ENCODE results near the gene ALG8. TPM values are rescaled to one million over a fixed set of nuclear protein-coding genes. Genes with fewer than 3 reads are reported as not detected.

The ALG8 gene
- total RNA-seq, 3 donors from 2014 or later (not counting 1 experiment from before 2014, with no cell fraction given) = 19.2 to 20.1 (median 19.8) TPM

- Mint-ChIP-seq H3K27me3 (ENCODE audit: low read depth in 2 of 2) (no peaks in the 10 kb centered on the region), H3K36me3 (peaks cover 23% of the 10 kb centered on the region), H3K27ac (no peak overlapping the region), H3K4me3 (no peak overlapping the region), H3K9me3 (no peaks in the 10 kb centered on the region), H3K4me1 (no peaks in the 10 kb centered on the region)
- no peak overlapping the region for H3K4me3 ChIP-seq (ENCODE audit: low read length)
- intact Hi-C loops (cut with micrococcal nuclease) = no loop called here
- H3K36me3 ChIP-seq (ENCODE audit: control insufficient read depth, insufficient read depth, low read length) = peaks cover 23% of the 10 kb centered on the region
- 96% methylated on average over 2 of the region's 2 CpGs for WGBS (ENCODE audit: insufficient coverage)
- TF ChIP-seq CTCF (IDR thresholded peaks at IDR 0.05) = no peak
- no peak overlapping the region for H3K27ac ChIP-seq (ENCODE audit: low read length)
- no peaks in the 10 kb centered on the region for H3K4me1 ChIP-seq (ENCODE audit: control insufficient read depth, insufficient read depth, low read length)
- ATAC-seq = no peak
- H3K9me3 ChIP-seq (ENCODE audit: control insufficient read depth, insufficient read depth, low read length) = no peaks in the 10 kb centered on the region
- H3K27me3 ChIP-seq (ENCODE audit: control insufficient read depth, insufficient read depth, low read length) = no peaks in the 10 kb centered on the region
- no peak for DNase-seq
Measured at GRCh38 chr11:78100676-78101472, 38.6 kb downstream of the ALG8 start.

GRCh38 chr11:78100261-78100660 lies 39.2 kb downstream of the ALG8 start:
- Mint-ChIP-seq H3K36me3 (peaks cover 23% of the 10 kb centered on the region), H3K9me3 (no peaks in the 10 kb centered on the region), H3K27me3 (ENCODE audit: low read depth in 2 of 2) (no peaks in the 10 kb centered on the region), H3K4me3 (no peak overlapping the region), H3K4me1 (no peaks in the 10 kb centered on the region), H3K27ac (no peak overlapping the region)
- H3K4me3 ChIP-seq (ENCODE audit: low read length) = no peak overlapping the region
- H3K27ac ChIP-seq (ENCODE audit: low read length) = no peak overlapping the region
- no peaks in the 10 kb centered on the region for H3K9me3 ChIP-seq (ENCODE audit: control insufficient read depth, insufficient read depth, low read length)
- H3K4me1 ChIP-seq (ENCODE audit: control insufficient read depth, insufficient read depth, low read length) = no peaks in the 10 kb centered on the region
- ATAC-seq (no peak), DNase-seq (no peak)
- WGBS (ENCODE audit: insufficient coverage) = 94% methylated on average over 5 of the region's 5 CpGs
- H3K36me3 ChIP-seq (ENCODE audit: control insufficient read depth, insufficient read depth, low read length) = peaks cover 23% of the 10 kb centered on the region
- intact Hi-C loops (cut with micrococcal nuclease) = no loop called here
- TF ChIP-seq CTCF (IDR thresholded peaks at IDR 0.05) = no peak
- H3K27me3 ChIP-seq (ENCODE audit: control insufficient read depth, insufficient read depth, low read length) = no peaks in the 10 kb centered on the region

GRCh38 chr11:78099666-78100065 lies 39.8 kb downstream of the ALG8 start:
- ATAC-seq (no peak), DNase-seq (no peak)
- Mint-ChIP-seq H3K9me3 (no peaks in the 10 kb centered on the region), H3K27me3 (ENCODE audit: low read depth in 2 of 2) (no peaks in the 10 kb centered on the region), H3K36me3 (peaks cover 23% of the 10 kb centered on the region), H3K4me3 (no peak overlapping the region), H3K27ac (no peak overlapping the region), H3K4me1 (no peaks in the 10 kb centered on the region)
- no peak overlapping the region for H3K27ac ChIP-seq (ENCODE audit: low read length)
- H3K4me3 ChIP-seq (ENCODE audit: low read length) = no peak overlapping the region
- intact Hi-C loops (cut with micrococcal nuclease) = no loop called here
- 93% methylated on average over 2 of the region's 4 CpGs for whole genome bisulfite sequencing (ENCODE audit: insufficient coverage)
- H3K36me3 ChIP-seq (ENCODE audit: control insufficient read depth, insufficient read depth, low read length) = peaks cover 25% of the 10 kb centered on the region
- no peaks in the 10 kb centered on the region for H3K9me3 ChIP-seq (ENCODE audit: control insufficient read depth, insufficient read depth, low read length)
- H3K4me1 ChIP-seq (ENCODE audit: control insufficient read depth, insufficient read depth, low read length) = no peaks in the 10 kb centered on the region
- no peaks in the 10 kb centered on the region for H3K27me3 ChIP-seq (ENCODE audit: control insufficient read depth, insufficient read depth, low read length)
- TF ChIP-seq CTCF (IDR thresholded peaks at IDR 0.05) = no peak
